Bronchial epithelial cell (primary cell): ENCODE results near the gene STRA6. TPM values are rescaled to one million over a fixed set of nuclear protein-coding genes. Genes with fewer than 3 reads are reported as not detected.

Experiments used
- DNase-seq: peaks from one replicate; pipeline ENCODE4 v3.0.0-alpha.2; 2010; ENCODE audit warnings: low read depth
- FAIRE-seq: peaks from 2 replicates; lab custom pipeline; 2011; peaks lifted over from hg19 to GRCh38; lab: Jason Lieb, UNC
- H3K27me3 ChIP-seq: 2 replicates; pipeline ENCODE4 v1.5.1; 2011; ENCODE audit warnings: low read length; ENCODE audit not compliant: control insufficient read depth, insufficient read depth
- H3K36me3 ChIP-seq: 2 replicates; pipeline ENCODE4 v1.5.1; 2011; ENCODE audit warnings: low read length; ENCODE audit not compliant: control insufficient read depth, insufficient read depth
- H3K4me3 ChIP-seq: 2 replicates; pipeline ENCODE4 v1.5.1; 2011; ENCODE audit warnings: mild to moderate bottlenecking, low read depth, low read length, control low read depth
- total RNA-seq: library from RNA; depleted of rRNA; stranded (reverse); fragments of >200 nt; gene quantifications from 2 replicates; pipeline ENCODE4 v1.2.1, GENCODE V29; 2014
- TF ChIP-seq, protein P1 (sequence below): IDR thresholded peaks from 2 replicates; pipeline ENCODE4 v1.5.1; 2011; ENCODE audit warnings: mild to moderate bottlenecking, moderate library complexity, low read length, control low read depth, inconsistent platforms; ENCODE audit not compliant: insufficient read depth, severe bottlenecking

The STRA6 gene
- total RNA-seq, 1 donor from 2014 or later, result 0.26 TPM

- no peak overlapping the region for H3K4me3 ChIP-seq
- peaks cover 6% of the 10 kb centered on the region for H3K27me3 ChIP-seq
- FAIRE-seq (peak; percentile 36), DNase-seq (no peak)
- H3K36me3 ChIP-seq, result no peaks in the 10 kb centered on the region
- TF ChIP-seq, protein P1, sequence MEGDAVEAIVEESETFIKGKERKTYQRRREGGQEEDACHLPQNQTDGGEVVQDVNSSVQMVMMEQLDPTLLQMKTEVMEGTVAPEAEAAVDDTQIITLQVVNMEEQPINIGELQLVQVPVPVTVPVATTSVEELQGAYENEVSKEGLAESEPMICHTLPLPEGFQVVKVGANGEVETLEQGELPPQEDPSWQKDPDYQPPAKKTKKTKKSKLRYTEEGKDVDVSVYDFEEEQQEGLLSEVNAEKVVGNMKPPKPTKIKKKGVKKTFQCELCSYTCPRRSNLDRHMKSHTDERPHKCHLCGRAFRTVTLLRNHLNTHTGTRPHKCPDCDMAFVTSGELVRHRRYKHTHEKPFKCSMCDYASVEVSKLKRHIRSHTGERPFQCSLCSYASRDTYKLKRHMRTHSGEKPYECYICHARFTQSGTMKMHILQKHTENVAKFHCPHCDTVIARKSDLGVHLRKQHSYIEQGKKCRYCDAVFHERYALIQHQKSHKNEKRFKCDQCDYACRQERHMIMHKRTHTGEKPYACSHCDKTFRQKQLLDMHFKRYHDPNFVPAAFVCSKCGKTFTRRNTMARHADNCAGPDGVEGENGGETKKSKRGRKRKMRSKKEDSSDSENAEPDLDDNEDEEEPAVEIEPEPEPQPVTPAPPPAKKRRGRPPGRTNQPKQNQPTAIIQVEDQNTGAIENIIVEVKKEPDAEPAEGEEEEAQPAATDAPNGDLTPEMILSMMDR, result no peak
Measured at GRCh38 chr15:74144153-74144775, 58.3 kb downstream of the STRA6 start.

DNA sequence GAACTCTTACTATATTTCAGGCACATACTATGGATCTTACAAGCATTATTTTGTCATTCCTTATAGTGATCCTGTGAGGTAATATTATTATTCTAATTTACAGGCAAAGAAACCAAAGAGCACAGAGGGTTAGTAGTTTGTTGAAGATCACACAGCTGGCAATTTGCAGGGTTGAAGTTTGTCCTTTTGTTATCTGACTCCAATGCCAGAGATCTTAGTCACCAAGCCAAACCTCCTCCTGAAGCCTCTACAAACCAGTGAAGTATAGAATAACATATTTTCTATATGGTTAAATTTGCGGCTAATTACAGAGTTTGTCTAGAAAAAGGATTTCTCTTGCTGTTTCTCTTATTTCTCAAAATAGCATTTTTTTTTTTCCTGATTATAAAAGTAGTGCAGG lies 61.0 kb downstream of the STRA6 start:
- Histone ChIP-seq H3K36me3 (no peaks in the 10 kb centered on the region), H3K4me3 (no peak overlapping the region), H3K27me3 (peaks cover 21% of the 10 kb centered on the region)
- no peak for DNase-seq
- no peak for FAIRE-seq
- TF ChIP-seq, protein P1, result no peak

DNA sequence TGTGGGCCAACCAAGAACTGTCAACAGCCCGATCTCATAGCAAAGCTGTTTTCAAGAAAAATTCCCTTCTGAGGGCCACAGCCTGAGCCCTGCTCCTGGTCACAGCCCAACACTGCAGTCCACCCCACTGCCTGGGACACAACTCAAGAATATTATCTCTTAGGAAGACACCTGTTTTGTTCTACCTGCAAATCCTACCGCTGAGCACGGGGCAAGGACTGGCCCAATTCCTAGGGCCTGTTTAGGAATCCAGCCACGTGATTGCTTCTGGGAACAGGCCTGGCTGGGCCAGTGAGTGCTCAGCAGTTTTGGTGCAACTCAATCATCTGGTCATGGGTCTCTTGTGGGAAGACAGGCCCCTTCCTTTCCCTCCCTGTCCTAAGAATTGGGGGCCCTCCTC lies 63.9 kb downstream of the STRA6 start:
- DNase-seq, result no peak
- TF ChIP-seq, protein P1, result no peak
- no peaks in the 10 kb centered on the region for H3K36me3 ChIP-seq
- no peak for FAIRE-seq
- peaks cover 42% of the 10 kb centered on the region for H3K27me3 ChIP-seq
- no peak overlapping the region for H3K4me3 ChIP-seq

DNA sequence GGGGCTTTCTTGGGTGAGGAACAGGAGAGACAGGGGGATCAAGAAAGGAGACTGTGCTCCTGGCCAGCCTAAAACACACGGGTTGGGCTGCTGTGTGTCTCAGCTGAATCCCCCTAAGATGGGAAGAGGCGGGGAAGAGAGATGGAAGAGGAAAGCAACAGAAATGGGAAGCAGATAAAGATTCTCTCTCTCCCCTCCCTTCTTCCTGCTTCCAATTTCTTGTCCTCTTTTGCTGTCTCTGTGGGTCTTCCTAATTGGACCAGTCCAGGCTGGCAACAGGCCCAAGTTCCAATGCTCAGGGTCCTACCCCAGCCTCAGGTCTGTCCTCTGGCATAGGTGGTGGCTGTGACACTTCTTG lies 65.1 kb downstream of the STRA6 start:
- FAIRE-seq, result no peak
- Histone ChIP-seq H3K27me3 (peaks cover 50% of the 10 kb centered on the region), H3K4me3 (no peak overlapping the region), H3K36me3 (no peaks in the 10 kb centered on the region)
- no peak for DNase-seq
- TF ChIP-seq, protein P1, result no peak

DNA sequence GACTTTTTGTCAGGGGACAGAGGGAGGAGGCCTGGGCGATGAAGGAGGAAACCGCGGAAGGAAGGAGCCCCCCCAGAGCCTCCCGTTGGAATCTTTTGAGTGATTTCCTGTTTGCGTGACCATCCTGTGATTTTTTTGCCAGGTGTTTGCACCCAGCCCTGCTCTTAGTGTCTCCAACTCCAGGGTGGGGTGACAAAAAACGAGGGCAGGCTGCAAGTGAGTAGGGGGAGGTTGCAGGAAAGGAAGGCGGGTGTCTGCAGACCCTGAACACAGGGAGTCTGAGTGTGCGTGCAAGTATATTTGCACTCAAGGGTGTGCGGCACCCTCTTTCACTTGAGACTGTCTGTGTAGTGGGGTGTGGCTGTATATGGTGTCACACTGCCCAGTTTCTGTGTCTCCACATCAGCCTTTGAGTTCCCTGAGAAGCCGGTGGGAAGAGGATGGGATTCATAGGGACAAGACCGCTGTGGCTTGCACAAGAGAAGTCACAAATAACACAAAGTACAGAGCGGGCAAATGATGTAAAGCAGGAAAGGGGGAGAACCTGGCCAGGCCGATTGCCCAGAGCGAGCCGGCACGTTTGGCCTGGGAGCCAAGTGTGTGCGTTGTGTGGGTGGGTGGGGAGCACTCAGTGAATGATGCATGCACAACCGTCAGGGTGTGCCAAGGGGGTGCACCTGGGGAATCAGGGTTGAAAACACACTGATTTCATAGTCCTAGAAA lies 65.6 kb downstream of the STRA6 start:
- TF ChIP-seq, protein P1, result no peak

More for the DNA sequence above, 65.6 kb downstream of the STRA6 start:
- no peak for FAIRE-seq
- H3K36me3 ChIP-seq, result no peaks in the 10 kb centered on the region
- H3K27me3 ChIP-seq, result peaks cover 54% of the 10 kb centered on the region
- no peak for DNase-seq
- H3K4me3 ChIP-seq, result no peak overlapping the region
